Stimulated activated CD4-positive, alpha-beta T cell treated with anti-CD3 and anti-CD28 coated beads, TNF-alpha, amount 100 ng/mL, for 4 hours (primary cell): ENCODE results near the gene MLPH.
"Not testable (repeated sequence)": the region's sequence is repeated elsewhere in the genome, so short reads cannot be mapped to it uniquely, and the experiment has no call there.

Experiments used
- DNase-seq, 3 experiments: peaks; one replicate each; pipeline ENCODE4 v3.0.0-alpha.2; 2020; ENCODE audit warnings: low read depth in 3 of 3

The MLPH gene

DNA sequence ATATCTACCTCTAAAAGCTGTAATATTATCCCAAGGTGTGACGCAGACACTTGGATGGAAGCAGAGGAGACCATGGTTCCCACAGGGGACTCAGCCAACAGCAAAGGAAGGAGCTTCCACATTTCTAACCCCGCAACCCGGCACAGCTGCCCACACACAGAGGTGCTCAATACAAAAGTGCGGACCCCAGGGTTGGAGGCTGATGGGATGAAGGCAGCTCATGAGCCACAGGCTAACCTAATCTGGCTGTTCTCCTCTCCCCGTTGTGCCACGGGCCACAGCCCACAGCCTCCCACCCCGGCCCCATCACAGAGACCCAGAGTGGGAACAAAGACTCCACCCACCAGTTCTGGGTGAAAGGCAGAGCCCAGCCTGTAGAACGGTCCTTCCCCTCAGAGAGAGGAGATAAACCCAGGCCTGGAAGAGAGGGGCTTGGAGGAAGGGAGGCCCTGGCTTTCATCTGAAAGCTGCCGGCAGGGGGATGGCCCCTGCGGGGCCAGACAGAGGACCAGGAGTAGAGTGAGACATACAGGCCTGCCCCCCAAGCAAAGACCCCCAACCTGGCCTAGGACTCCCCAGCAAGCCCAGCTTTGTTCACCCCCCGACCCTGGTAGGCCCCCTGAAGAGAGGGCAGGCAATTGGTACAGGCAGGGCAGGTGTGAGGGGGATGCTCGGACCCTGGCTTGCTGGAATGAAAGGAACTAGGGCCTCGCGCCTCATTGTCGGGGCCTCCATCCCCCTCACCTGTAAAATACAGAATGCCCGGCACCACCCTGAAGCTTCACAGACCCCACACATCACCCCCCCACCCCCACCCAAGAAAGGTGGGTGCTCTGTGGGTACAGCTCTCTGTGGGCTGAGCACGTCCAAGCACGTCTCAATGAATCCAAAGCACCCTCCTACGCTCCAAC lies 96.6 kb downstream of the MLPH start:
- DNase-seq, result no peak

- DNase-seq, result no peak
Measured at GRCh38 chr2:237585590-237586221, 98.7 kb downstream of the MLPH start.

- DNase-seq, result no peak
Measured at GRCh38 chr2:237588044-237588696, 101.1 kb downstream of the MLPH start.

GRCh38 chr2:237590272-237591140 lies 103.5 kb downstream of the MLPH start, which contains the start of gene RAB17:
Gene RAB17, minus strand, starts transcription at chr2:237590734. Its CDS starts 4,580 bp downstream, at chr2:237586154.
- DNase-seq, result no peak

DNA sequence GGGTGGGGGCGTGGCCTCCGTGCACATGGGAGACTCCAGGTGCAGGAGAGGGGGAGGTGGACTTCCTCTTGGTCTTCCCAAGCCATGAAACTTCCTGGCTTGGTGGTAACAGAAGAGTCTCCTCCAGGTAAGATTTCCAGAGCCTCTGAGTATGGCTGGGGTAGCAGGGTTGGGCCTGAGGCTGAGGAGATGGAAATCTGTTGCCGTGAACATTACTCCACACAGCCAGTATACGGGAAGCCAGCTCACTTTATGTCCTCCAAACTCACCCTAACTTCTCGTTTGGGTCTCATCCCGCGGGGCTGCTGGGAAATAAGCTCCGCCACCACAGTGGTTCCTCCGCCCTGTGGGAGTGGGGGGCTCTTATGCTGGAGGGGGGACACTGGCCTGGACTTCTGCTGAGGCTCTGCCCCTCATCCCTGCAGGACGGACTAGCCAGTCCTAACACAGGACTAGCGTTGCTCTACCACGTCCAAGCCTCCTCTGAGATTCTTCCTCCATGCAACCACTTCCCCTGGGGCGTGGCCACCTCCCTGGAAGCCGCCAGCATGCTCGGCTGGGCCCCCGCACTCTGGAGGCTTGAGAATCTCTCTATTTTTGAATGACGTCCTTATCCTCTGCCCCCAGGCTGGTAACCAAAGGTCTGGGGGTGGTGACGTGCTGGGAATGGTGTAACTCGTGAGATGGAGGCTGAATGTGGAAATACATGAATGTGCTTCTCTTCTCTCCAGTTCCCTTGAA lies 104.3 kb downstream of the MLPH start:
- DNase-seq, result no peak

GRCh38 chr2:237592425-237592980 lies 105.5 kb downstream of the MLPH start:
- no peak for DNase-seq

- DNase-seq, result no peak
Measured at GRCh38 chr2:237593036-237593435, 106.0 kb downstream of the MLPH start.

DNA sequence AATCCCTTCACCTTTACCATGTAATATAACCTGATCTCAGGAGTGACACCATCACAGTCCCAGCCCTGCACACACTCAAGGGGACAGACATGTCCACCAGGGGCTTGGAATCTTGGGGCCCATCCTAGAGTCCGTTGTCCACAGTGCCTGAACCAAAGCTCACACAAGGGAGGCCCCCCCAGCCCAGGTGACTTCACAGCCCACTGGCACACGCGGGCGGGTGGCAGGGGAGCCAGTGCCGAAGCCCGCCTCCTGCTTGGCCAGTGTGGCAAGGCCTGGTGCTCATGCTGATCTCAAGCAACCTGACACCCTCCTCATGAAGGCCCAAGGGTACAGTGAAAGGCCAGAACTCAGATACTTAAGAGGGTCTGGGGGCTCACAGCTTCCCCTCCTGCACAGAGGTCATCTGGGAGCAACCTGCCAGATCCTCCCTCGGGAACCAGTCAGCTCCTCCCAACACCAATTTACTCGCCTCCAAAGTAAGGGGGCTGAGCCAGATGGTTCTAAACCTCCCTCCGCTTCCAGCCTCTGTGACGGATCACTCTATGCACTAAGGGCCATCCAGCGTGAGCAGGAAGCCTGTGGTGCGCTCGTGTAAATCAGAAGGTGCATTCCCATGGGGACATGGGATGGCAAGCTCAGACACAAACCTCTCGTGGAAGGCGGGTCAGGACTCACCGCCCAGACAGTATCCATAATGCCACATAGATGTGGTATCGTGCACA lies 106.7 kb downstream of the MLPH start:
- DNase-seq, result no peak

- DNase-seq, result no peak
Measured at GRCh38 chr2:237594514-237594871, 107.4 kb downstream of the MLPH start.

DNA sequence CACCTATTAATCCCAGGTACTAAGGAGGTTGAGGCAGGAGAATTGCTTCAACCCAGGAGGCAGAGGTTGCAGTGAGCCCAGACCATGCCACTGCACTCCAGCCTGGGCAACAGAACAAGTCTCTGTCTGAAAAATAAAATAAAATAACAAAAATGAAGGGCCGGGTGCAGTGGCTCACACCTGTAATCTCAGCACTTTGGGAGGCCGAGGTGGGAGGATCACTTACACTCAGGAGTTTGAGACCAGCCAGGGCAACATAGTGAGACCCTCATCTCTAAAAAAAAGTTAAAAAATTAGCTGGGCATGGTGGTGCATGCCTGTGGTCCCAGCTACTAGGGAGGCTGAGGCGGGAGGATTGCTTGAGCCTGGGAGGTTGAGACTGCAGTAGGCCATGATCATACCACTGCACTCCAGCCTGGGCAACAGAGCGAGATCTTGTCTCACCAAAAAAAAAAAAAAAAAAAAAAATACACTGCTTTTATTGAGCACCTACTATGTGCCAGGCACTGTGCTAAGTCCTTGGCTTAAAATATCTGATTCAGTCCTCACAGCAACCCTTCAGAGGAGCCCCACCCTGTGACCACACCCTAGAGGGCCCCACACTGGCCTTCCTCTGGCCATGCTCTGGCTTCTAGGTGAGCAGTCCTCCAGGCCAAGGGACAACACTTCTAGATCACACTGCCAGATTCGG lies 108.9 kb downstream of the MLPH start:
- DNase-seq, result not testable (repeated sequence)

- DNase-seq, result no peak
Measured at GRCh38 chr2:237596520-237597195, 109.6 kb downstream of the MLPH start.

- DNase-seq, result no peak
Measured at GRCh38 chr2:237597196-237598145, 110.4 kb downstream of the MLPH start.

DNA sequence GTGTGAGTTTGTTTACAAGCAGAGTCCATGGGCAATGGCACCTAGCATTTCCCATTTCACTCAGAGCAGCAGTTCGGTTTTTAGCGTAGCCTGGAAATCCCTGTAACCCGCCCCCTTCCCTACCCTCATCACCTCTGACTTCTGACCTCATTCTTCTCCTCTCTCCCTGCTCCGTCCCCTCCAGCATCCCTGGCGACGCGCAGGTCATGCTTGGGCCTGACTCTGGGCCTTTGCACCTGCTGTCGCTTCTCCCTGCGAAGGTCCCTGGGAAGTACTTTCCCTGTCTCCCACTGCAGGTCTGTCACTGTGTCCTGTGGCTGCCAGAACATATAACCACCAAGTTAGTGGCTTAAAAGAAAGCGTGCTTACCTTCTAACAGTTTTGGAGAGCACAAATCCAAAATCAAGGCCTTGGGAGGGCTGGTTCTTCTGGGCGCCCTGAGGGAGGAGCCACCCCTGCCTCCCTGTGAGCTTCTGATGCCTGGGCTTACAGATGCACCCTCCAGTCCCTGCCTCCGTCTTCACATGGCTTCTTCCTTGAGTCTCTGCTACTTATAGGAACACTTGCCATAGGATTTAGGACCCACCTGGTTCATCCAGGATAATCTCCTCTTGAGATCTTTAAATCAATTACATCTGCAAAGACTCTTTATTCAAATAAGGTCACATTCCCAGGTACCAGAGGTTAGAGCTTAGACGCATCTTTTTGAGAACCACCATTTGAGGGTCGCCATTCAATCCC lies 111.6 kb downstream of the MLPH start:
- no peak for DNase-seq

DNA sequence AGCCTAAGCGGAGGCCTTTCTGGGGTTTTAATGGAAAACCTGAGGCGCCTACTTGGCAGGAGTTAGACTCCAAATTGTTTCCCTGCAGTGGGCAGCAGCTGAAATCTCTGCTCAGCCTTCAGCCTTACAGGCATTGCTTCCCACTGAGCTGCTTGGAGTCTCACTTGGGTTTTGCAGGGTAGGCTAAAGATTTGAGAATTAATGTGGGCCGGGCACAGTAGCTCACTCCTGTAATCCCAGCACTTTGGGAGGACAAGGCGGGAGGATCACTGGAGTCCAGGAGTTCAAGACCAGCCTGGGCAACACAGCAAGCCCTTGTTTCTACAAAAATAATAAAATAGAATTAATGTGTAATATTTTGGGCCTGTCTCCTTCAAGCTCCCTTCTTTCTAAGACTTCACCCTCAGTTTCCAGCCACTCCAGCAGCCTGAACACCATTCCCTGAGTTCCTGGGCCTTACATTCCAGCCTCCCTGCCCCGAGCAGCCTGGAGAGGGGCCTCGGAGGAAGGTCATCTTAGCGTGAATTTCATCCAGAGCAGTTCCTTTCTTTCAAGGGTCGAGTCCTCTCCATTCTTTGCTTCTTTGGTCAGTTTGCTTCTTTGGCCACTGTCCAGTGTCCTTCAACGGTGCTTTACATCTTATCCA lies 112.5 kb downstream of the MLPH start:
- DNase-seq, result no peak

DNA sequence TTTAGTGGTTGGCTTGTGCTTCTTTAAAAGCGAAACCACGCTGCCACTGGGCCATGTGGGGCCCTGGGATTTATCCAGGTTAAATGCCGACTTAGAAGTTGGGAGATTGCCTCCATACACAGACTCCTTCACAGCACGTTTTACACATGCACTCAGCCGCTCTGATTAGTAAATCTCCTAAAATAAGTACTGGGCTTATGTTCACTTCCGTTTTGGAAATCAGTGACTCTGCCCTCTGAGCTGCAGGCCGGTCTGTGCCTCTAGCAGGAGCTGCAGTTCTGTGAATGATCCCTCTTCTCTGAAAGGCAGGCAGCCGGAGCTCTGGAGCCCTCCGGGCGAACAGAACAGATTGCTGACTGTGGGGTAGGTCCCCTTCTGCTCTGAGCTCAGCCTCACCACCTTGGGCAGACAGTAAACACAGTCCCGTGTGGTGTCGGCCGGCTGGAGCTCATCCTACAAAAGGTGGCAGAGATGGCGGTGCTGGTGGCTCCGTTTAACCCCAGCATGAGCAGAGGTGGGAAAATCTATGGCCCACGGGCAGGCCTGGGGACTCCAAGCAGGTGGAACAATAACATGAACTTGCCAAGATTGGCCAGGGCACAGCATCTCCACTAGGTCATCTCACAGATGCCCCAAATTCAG lies 113.3 kb downstream of the MLPH start:
- DNase-seq, result no peak
